Caki2 (cell line): ENCODE data around the gene PELO. TPM values are rescaled to one million over a fixed set of nuclear protein-coding genes. Genes with fewer than 3 reads are reported as not detected.

ENCODE experiments used
- DNase-seq: peaks from one replicate; pipeline ENCODE4 v3.0.0-alpha.2; 2015; ENCODE audit warnings: low read depth
- in situ Hi-C: cut with HindIII; loops from 2 replicates; pipeline ENCODE4 v1.10.0; 2016; ENCODE audit warnings: low sequenced_read_pairs, low pct_unique_long_range_greater_than_20kb, mixed read lengths
- total RNA-seq: library from RNA; depleted of rRNA; stranded (reverse); fragments of >200 nt; shearing (Covaris generic); gene quantifications from 2 replicates; pipeline ENCODE4 v1.2.3, GENCODE V29; 2014; ENCODE audit warnings: low replicate concordance

PELO gene
- total RNA-seq, 1 experiment from 2014 or later: 35.8 TPM

- in situ Hi-C loops: no loop called here
- DNase-seq: no peak
Observed at GRCh38 chr5:52769061-52769460, 18.7 kb upstream of the PELO start.

- no peak for DNase-seq
- in situ Hi-C loops: no loop called here
Observed at GRCh38 chr5:52770287-52770939, 17.3 kb upstream of the PELO start.

GRCh38 chr5:52771343-52772039 is 16.2 kb upstream of the PELO start:
- DNase-seq: no peak
- in situ Hi-C loops: no loop called here

- DNase-seq: no peak
- in situ Hi-C loops: no loop called here
Observed at GRCh38 chr5:52772668-52773067, 15.0 kb upstream of the PELO start.

- no peak for DNase-seq
- in situ Hi-C loops: no loop called here
Observed at GRCh38 chr5:52773342-52773741, 14.4 kb upstream of the PELO start.

GRCh38 chr5:52774005-52774410 is 13.7 kb upstream of the PELO start:
- in situ Hi-C loops: no loop called here
- no peak for DNase-seq

GRCh38 chr5:52776116-52776515 is 11.6 kb upstream of the PELO start:
- in situ Hi-C loops: no loop called here
- no peak for DNase-seq

- in situ Hi-C loops: no loop called here
- DNase-seq: no peak
Observed at GRCh38 chr5:52777186-52777585, 10.5 kb upstream of the PELO start.

GRCh38 chr5:52778781-52779180 is 8.9 kb upstream of the PELO start:
- in situ Hi-C loops: no loop called here
- no peak for DNase-seq

- in situ Hi-C loops: no loop called here
- DNase-seq: no peak
Observed at GRCh38 chr5:52779213-52779612, 8.5 kb upstream of the PELO start.

- in situ Hi-C loops: no loop called here
- DNase-seq: no peak
Observed at GRCh38 chr5:52783226-52783959, 4.3 kb upstream of the PELO start.

GRCh38 chr5:52784737-52785136 is 3.0 kb upstream of the PELO start:
- DNase-seq: no peak
- in situ Hi-C loops: no loop called here

- DNase-seq: no peak
- in situ Hi-C loops: no loop called here
Observed at GRCh38 chr5:52786391-52786790, 1.3 kb upstream of the PELO start.

- in situ Hi-C loops: no loop called here
- DNase-seq: peak; percentile 43
Observed at GRCh38 chr5:52786949-52787599, 642 bp upstream of the PELO start.

GRCh38 chr5:52788505-52788821 is 747 bp downstream of the PELO start:
- DNase-seq: no peak
- in situ Hi-C loops: no loop called here

- no peak for DNase-seq
- in situ Hi-C loops: no loop called here
Observed at GRCh38 chr5:52789378-52789777, 1.7 kb downstream of the PELO start.

- no peak for DNase-seq
- in situ Hi-C loops: no loop called here
Observed at GRCh38 chr5:52789851-52790250, 2.1 kb downstream of the PELO start.

- in situ Hi-C loops: no loop called here
- peak; percentile 30 for DNase-seq
Observed at GRCh38 chr5:52791366-52791765, 3.6 kb downstream of the PELO start.

- no peak for DNase-seq
- in situ Hi-C loops: no loop called here
Observed at GRCh38 chr5:52794519-52794918, 6.8 kb downstream of the PELO start.
